ENCODE measurements around the gene MEF2C.

DNA sequence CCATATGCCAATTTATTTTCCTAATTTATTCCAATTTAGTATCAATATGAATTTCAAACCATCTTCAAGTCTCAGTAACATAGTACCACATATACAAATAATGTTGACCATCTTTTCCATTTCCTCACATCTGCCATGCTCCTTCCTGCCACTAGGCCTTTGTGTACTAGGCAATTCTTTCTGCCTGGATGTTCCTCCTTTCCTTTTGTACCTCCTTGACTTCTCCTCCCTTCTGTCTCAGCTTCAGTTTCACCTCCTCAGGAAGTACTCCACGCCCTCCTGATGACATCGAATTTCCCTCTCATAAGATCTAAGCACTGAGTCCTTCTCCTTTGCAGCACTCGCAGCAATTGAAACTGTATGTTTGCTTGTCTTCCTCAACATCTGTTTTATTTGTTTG, 53.9 kb downstream of the MEF2C start:
- TF ChIP-seq POLR2A (IDR thresholded peaks at IDR 0.05; ENCODE audit: low read depth, low read length) (peak; percentile 10; the same call in 1 of the 2 replicates), TAF1 (IDR thresholded peaks at IDR 0.05; ENCODE audit: borderline replicate concordance, low read depth, low read length) (no peak)
